SK-N-MC (cell line): Measurements from ENCODE around the gene CEP78.

Source experiments
- EZH2 ChIP-seq: fragments of 200-600 bp; sonication (generic); IDR thresholded peaks from one replicate; pipeline ENCODE4 v1.6.1; 2017; ENCODE audit warnings: antibody characterized with exemption
- POLR2AphosphoS5 ChIP-seq: IDR thresholded peaks from 2 replicates; pipeline ENCODE4 v1.6.1; 2012; ENCODE audit warnings: mild to moderate bottlenecking, low read depth, low read length, borderline replicate concordance

- TF ChIP-seq POLR2AphosphoS5, result no peak
- TF ChIP-seq EZH2, result no peak
Observed at GRCh38 chr9:78291240-78291925, 55.5 kb downstream of the CEP78 start.
